Adipocyte (in vitro differentiated cells): ENCODE measurements around the gene PMPCA.

Experiments
- DNase-seq: peaks from one replicate; pipeline ENCODE4 v3.0.0-alpha.2; 2015; ENCODE audit warnings: low read depth
- H3K27me3 ChIP-seq: replicated peaks from 2 replicates; pipeline ENCODE4 v1.7.0; 2013; ENCODE audit warnings: mild to moderate bottlenecking, low read length, moderate library complexity; ENCODE audit not compliant: control insufficient read depth, insufficient read depth
- H3K36me3 ChIP-seq: 2 replicates; pipeline ENCODE4 v1.7.0; 2013; ENCODE audit warnings: low read length, mild to moderate bottlenecking, moderate library complexity; ENCODE audit not compliant: control insufficient read depth, insufficient read depth, severe bottlenecking
- H3K4me1 ChIP-seq: 2 replicates; pipeline ENCODE4 v1.7.0; 2013; ENCODE audit warnings: mild to moderate bottlenecking, low read length, moderate library complexity; ENCODE audit not compliant: control insufficient read depth, insufficient read depth
- H3K4me3 ChIP-seq: 2 replicates; pipeline ENCODE4 v1.7.0; 2013; ENCODE audit warnings: mild to moderate bottlenecking, low read length, moderate library complexity
- H3K9ac ChIP-seq: 2 replicates; pipeline ENCODE4 v1.7.0; 2013; ENCODE audit warnings: mild to moderate bottlenecking, low read length, moderate library complexity
- H3K9me3 ChIP-seq: 2 replicates; pipeline ENCODE4 v1.7.0; 2013; ENCODE audit warnings: mild to moderate bottlenecking, low read length, moderate library complexity; ENCODE audit not compliant: control insufficient read depth

The PMPCA gene

GRCh38 chr9:136455043-136456002 is 44.9 kb downstream of the PMPCA start:
- H3K4me1 ChIP-seq, result no peaks in the 10 kb centered on the region
- DNase-seq, result no peak
- no peaks in the 10 kb centered on the region for H3K9me3 ChIP-seq
- peaks cover 90% of the 10 kb centered on the region for H3K36me3 ChIP-seq
- H3K27me3 ChIP-seq, result no peaks in the 10 kb centered on the region
- no peak overlapping the region for H3K4me3 ChIP-seq
- H3K9ac ChIP-seq, result no peak overlapping the region

- Histone ChIP-seq H3K4me1 (no peaks in the 10 kb centered on the region), H3K36me3 (peaks cover 89% of the 10 kb centered on the region), H3K9ac (no peak overlapping the region), H3K27me3 (no peaks in the 10 kb centered on the region), H3K4me3 (no peak overlapping the region), H3K9me3 (no peaks in the 10 kb centered on the region)
- DNase-seq, result no peak
These were observed 45.8 kb downstream of the PMPCA start for GRCh38 chr9:136456258-136456657.

GRCh38 chr9:136457326-136457725 is 46.9 kb downstream of the PMPCA start:
- peaks cover 90% of the 10 kb centered on the region for H3K36me3 ChIP-seq
- DNase-seq, result no peak
- no peaks in the 10 kb centered on the region for H3K9me3 ChIP-seq

GRCh38 chr9:136459425-136459824 is 49.0 kb downstream of the PMPCA start:
- Histone ChIP-seq H3K27me3 (no peaks in the 10 kb centered on the region), H3K4me3 (no peak overlapping the region), H3K9ac (no peak overlapping the region), H3K36me3 (peaks cover 96% of the 10 kb centered on the region), H3K4me1 (no peaks in the 10 kb centered on the region), H3K9me3 (no peaks in the 10 kb centered on the region)
- no peak for DNase-seq

More at GRCh38 chr9:136457326-136457725, 46.9 kb downstream of the PMPCA start:
- Histone ChIP-seq H3K4me3 (no peak overlapping the region), H3K4me1 (no peaks in the 10 kb centered on the region), H3K9ac (no peak overlapping the region), H3K27me3 (no peaks in the 10 kb centered on the region)

- H3K27me3 ChIP-seq, result no peaks in the 10 kb centered on the region
- H3K36me3 ChIP-seq, result peaks cover 96% of the 10 kb centered on the region
- H3K4me3 ChIP-seq, result no peak overlapping the region
- no peaks in the 10 kb centered on the region for H3K4me1 ChIP-seq
- H3K9ac ChIP-seq, result no peak overlapping the region
- H3K9me3 ChIP-seq, result no peaks in the 10 kb centered on the region
- no peak for DNase-seq
These were observed 50.4 kb downstream of the PMPCA start for GRCh38 chr9:136460772-136461325.

- no peak for DNase-seq
- Histone ChIP-seq H3K9ac (no peak overlapping the region), H3K4me1 (no peaks in the 10 kb centered on the region), H3K9me3 (no peaks in the 10 kb centered on the region), H3K36me3 (peaks cover 96% of the 10 kb centered on the region), H3K27me3 (no peaks in the 10 kb centered on the region), H3K4me3 (no peak overlapping the region)
These were observed 52.2 kb downstream of the PMPCA start for GRCh38 chr9:136462664-136463063.

- Histone ChIP-seq H3K9ac (no peak overlapping the region), H3K27me3 (no peaks in the 10 kb centered on the region), H3K4me1 (no peaks in the 10 kb centered on the region), H3K4me3 (no peak overlapping the region), H3K9me3 (no peaks in the 10 kb centered on the region), H3K36me3 (peaks cover 96% of the 10 kb centered on the region)
- DNase-seq, result no peak
These were observed 53.1 kb downstream of the PMPCA start for GRCh38 chr9:136463578-136463977.

GRCh38 chr9:136464241-136464640 is 53.8 kb downstream of the PMPCA start:
- Histone ChIP-seq H3K9ac (no peak overlapping the region), H3K4me1 (no peaks in the 10 kb centered on the region), H3K9me3 (no peaks in the 10 kb centered on the region), H3K4me3 (no peak overlapping the region), H3K27me3 (no peaks in the 10 kb centered on the region), H3K36me3 (peaks cover 96% of the 10 kb centered on the region)
- DNase-seq, result no peak

- H3K27me3 ChIP-seq, result no peaks in the 10 kb centered on the region
- DNase-seq, result no peak
- no peaks in the 10 kb centered on the region for H3K9me3 ChIP-seq
- peaks cover 98% of the 10 kb centered on the region for H3K36me3 ChIP-seq
- H3K9ac ChIP-seq, result no peak overlapping the region
- no peak overlapping the region for H3K4me3 ChIP-seq
- H3K4me1 ChIP-seq, result no peaks in the 10 kb centered on the region
These were observed 55.2 kb downstream of the PMPCA start for GRCh38 chr9:136465500-136466154.

- no peaks in the 10 kb centered on the region for H3K4me1 ChIP-seq
- no peak overlapping the region for H3K9ac ChIP-seq
- H3K27me3 ChIP-seq, result no peaks in the 10 kb centered on the region
- H3K4me3 ChIP-seq, result no peak overlapping the region
- H3K36me3 ChIP-seq, result peaks cover 98% of the 10 kb centered on the region
- no peak for DNase-seq
- H3K9me3 ChIP-seq, result no peaks in the 10 kb centered on the region
These were observed 55.7 kb downstream of the PMPCA start for GRCh38 chr9:136466155-136466541.

- H3K4me3 ChIP-seq, result no peak overlapping the region
- H3K27me3 ChIP-seq, result no peaks in the 10 kb centered on the region
- no peaks in the 10 kb centered on the region for H3K9me3 ChIP-seq
- H3K36me3 ChIP-seq, result peaks cover 99% of the 10 kb centered on the region
- no peak for DNase-seq
- H3K9ac ChIP-seq, result no peak overlapping the region
- H3K4me1 ChIP-seq, result no peaks in the 10 kb centered on the region
These were observed 57.3 kb downstream of the PMPCA start for GRCh38 chr9:136467766-136468165.
